ENCODE data around the gene MRPS18C. TPM values are rescaled to one million over a fixed set of nuclear protein-coding genes. Genes with fewer than 3 reads are reported as not detected.

MRPS18C gene
- total and polyA plus RNA-seq, 4 donors = 21.2 to 47.4 (median 39.2) TPM

GRCh38 chr4:83438719-83439118, 17.1 kb upstream of the MRPS18C start:
- H3K4me1 ChIP-seq (ENCODE audit: control insufficient read depth in 5 of 5, insufficient read depth in 5 of 5, low read length in 5 of 5) = no peaks in the 10 kb centered on the region
- H3K4me3 ChIP-seq = no peak overlapping the region
- TF ChIP-seq CTCF (IDR thresholded peaks at IDR 0.05; ENCODE audit: control extremely low read depth, extremely low read depth) = no peak
- ATAC-seq (ENCODE audit: insufficient read depth, low FRiP score) (no peak), DNase-seq (no peak)
- no peaks in the 10 kb centered on the region for H3K27me3 ChIP-seq (ENCODE audit: control insufficient read depth in 3 of 3, insufficient read depth in 3 of 3, low read length in 2 of 3)
- H3K9me3 ChIP-seq (ENCODE audit: control insufficient read depth in 4 of 4, insufficient read depth in 3 of 4, low read length in 3 of 4) = no peaks in the 10 kb centered on the region
- no peak overlapping the region for H3K9ac ChIP-seq (ENCODE audit: insufficient read depth in 1 of 2, low read length in 2 of 2)
- H3K27ac ChIP-seq (ENCODE audit: low read depth in 1 of 2, low read length in 1 of 2) = no peak overlapping the region
- peaks cover 3 to 19% (median 11%) of the 10 kb centered on the region in 4 donors for H3K36me3 ChIP-seq (ENCODE audit: control insufficient read depth in 4 of 4, insufficient read depth in 4 of 4, low read length in 4 of 4)

- no peak for TF ChIP-seq CTCF (IDR thresholded peaks at IDR 0.05; ENCODE audit: control extremely low read depth, extremely low read depth)
- no peaks in the 10 kb centered on the region for H3K9me3 ChIP-seq (ENCODE audit: control insufficient read depth in 4 of 4, insufficient read depth in 3 of 4, low read length in 3 of 4)
- no peak overlapping the region for H3K4me3 ChIP-seq
- peaks cover 3 to 28% (median 14%) of the 10 kb centered on the region in 4 donors for H3K36me3 ChIP-seq (ENCODE audit: control insufficient read depth in 4 of 4, insufficient read depth in 4 of 4, low read length in 4 of 4)
- no peak overlapping the region for H3K9ac ChIP-seq (ENCODE audit: insufficient read depth in 1 of 2, low read length in 2 of 2)
- H3K27me3 ChIP-seq (ENCODE audit: control insufficient read depth in 3 of 3, insufficient read depth in 3 of 3, low read length in 2 of 3) = no peaks in the 10 kb centered on the region
- ATAC-seq (ENCODE audit: insufficient read depth, low FRiP score) (no peak), DNase-seq (no peak)
- H3K27ac ChIP-seq (ENCODE audit: low read depth in 1 of 2, low read length in 1 of 2) = no peak overlapping the region
- H3K4me1 ChIP-seq (ENCODE audit: control insufficient read depth in 5 of 5, insufficient read depth in 5 of 5, low read length in 5 of 5) = no peaks in the 10 kb centered on the region
- WGBS, 2 donors = 87 to 90% methylated on average over 1 of the region's 1 CpG
Measured at GRCh38 chr4:83440148-83440814, 15.6 kb upstream of the MRPS18C start.

- no peak overlapping the region for H3K9ac ChIP-seq (ENCODE audit: insufficient read depth in 1 of 2, low read length in 2 of 2)
- ATAC-seq (ENCODE audit: insufficient read depth, low FRiP score) (no peak), DNase-seq (no peak)
- TF ChIP-seq CTCF (IDR thresholded peaks at IDR 0.05; ENCODE audit: control extremely low read depth, extremely low read depth) = no peak
- H3K36me3 ChIP-seq (ENCODE audit: control insufficient read depth in 4 of 4, insufficient read depth in 4 of 4, low read length in 4 of 4) = peaks cover 3 to 30% (median 15%) of the 10 kb centered on the region in 4 donors
- H3K9me3 ChIP-seq (ENCODE audit: control insufficient read depth in 4 of 4, insufficient read depth in 3 of 4, low read length in 3 of 4) = no peaks in the 10 kb centered on the region
- H3K4me1 ChIP-seq (ENCODE audit: control insufficient read depth in 5 of 5, insufficient read depth in 5 of 5, low read length in 5 of 5) = no peaks in the 10 kb centered on the region
- no peak overlapping the region for H3K27ac ChIP-seq (ENCODE audit: low read depth in 1 of 2, low read length in 1 of 2)
- 89% methylated on average over 3 of the region's 3 CpGs for WGBS, 2 donors
- no peak overlapping the region for H3K4me3 ChIP-seq
- H3K27me3 ChIP-seq (ENCODE audit: control insufficient read depth in 3 of 3, insufficient read depth in 3 of 3, low read length in 2 of 3) = no peaks in the 10 kb centered on the region
Measured at GRCh38 chr4:83440899-83441298, 15.0 kb upstream of the MRPS18C start.

- ATAC-seq (ENCODE audit: insufficient read depth, low FRiP score) (no peak), DNase-seq (no peak)
- Histone ChIP-seq H3K4me3 (no peak overlapping the region), H3K27ac (ENCODE audit: low read depth in 1 of 2, low read length in 1 of 2) (no peak overlapping the region), H3K9me3 (ENCODE audit: control insufficient read depth in 4 of 4, insufficient read depth in 3 of 4, low read length in 3 of 4) (no peaks in the 10 kb centered on the region), H3K36me3 (ENCODE audit: control insufficient read depth in 4 of 4, insufficient read depth in 4 of 4, low read length in 4 of 4) (peaks cover 2 to 17% (median 8%) of the 10 kb centered on the region in 4 donors), H3K27me3 (ENCODE audit: control insufficient read depth in 3 of 3, insufficient read depth in 3 of 3, low read length in 2 of 3) (no peaks in the 10 kb centered on the region), H3K9ac (ENCODE audit: insufficient read depth in 1 of 2, low read length in 2 of 2) (no peak overlapping the region), H3K4me1 (ENCODE audit: control insufficient read depth in 5 of 5, insufficient read depth in 5 of 5, low read length in 5 of 5) (peaks cover 0 to 5% (median 0%) of the 10 kb centered on the region in 5 donors)
- no peak for TF ChIP-seq CTCF (IDR thresholded peaks at IDR 0.05; ENCODE audit: control extremely low read depth, extremely low read depth)
- WGBS, 2 donors = 51 to 74% methylated on average over 2 of the region's 2 CpGs
Measured at GRCh38 chr4:83449009-83449408, 6.8 kb upstream of the MRPS18C start.

Measured in lung (tissue), 12 donors.